AML-193 (cell line): ENCODE results near the gene CST7.

Experiments
- DNase-seq, 2 experiments: peaks; one replicate each; lab custom pipeline; 2025; lab: John Stamatoyannopoulos, UW

The CST7 gene

DNA sequence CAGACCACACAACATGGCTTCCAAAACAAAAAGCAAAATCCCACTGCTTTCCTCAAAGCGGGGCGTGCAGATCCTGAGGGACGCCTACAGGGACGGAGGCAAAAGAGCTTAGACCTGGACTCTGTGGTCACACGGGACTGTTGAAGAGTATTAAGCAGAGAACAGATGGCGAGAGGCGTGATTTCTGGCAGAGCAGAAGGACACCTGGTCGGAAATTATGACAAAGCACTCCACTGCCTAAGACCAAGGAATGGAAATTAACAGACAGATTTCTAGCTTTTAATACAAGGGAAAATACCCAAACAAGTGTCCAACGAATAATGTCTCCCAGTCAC, 15.4 kb downstream of the CST7 start:
- DNase-seq: no peak

DNA sequence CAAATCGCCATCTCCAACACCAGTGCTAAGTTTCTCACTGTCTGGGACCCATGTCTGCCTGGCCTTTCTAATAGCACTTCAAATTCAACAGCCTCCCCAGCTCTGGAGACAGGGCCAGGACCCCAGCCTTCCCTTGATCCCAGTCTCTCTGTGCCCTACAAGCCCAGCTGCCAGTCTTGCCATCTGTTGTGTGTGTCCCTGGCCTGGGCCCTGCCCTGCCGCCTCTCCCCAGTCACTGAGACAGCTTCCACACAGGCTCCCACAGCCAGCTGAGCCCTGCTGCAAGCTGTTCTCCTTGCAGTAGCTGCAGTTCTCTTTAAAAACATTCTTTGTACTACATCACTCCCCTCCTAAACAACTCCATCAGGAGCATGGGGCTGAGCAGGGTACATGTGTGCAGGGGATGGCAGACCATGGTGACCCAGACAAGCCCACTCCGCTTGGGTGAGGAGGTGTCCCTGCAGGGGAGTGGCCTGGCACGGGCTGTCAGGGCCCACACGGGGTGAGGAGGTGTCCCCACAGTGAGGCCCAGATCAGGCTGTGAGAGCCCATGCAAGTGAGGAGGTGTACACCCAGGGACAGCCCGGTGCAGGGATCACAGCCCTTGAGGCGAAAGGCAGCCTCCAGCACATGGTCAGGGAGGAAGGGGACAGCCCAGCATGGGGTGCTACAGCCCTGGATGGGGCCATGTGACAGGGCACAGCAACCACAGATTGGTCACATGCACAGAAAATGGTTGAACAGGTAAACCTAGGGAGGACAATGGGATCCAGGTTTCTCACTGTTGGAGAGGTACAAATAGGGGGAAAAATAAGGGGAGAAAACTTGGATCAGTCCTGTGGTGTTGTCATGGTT, 16.2 kb downstream of the CST7 start:
- no peak for DNase-seq

DNA sequence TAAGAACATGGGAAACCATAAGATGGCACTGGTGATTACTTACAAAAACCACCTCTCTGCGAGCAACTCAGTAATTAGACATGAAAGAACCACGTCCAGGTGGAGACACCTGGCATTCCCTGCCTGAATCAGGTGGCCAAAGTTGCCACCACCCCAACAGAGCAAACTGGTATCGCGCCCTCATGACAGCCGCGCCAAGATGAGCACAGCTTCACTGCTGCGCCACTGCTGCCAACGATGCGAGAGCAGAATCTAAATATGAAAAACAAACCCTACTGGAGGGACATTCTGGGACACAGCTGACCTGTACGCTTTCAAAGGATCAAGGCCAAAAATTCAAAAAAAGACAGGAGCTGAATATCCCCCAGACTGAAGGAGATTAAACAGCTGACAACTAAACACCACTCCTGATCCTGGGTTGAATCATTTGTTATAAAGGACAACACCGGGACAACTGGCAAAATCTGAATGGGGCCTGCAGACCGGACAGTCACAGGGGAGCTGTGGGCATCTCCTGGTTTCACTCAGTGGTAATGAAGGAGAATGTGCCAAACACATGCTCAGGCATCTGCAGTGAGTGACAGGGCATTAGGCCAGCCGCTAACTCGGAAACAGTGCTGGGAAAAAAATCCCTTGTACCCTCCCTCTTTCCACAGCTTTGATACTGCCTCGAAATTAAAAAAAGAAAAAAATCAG, 17.4 kb downstream of the CST7 start:
- no peak for DNase-seq

DNA sequence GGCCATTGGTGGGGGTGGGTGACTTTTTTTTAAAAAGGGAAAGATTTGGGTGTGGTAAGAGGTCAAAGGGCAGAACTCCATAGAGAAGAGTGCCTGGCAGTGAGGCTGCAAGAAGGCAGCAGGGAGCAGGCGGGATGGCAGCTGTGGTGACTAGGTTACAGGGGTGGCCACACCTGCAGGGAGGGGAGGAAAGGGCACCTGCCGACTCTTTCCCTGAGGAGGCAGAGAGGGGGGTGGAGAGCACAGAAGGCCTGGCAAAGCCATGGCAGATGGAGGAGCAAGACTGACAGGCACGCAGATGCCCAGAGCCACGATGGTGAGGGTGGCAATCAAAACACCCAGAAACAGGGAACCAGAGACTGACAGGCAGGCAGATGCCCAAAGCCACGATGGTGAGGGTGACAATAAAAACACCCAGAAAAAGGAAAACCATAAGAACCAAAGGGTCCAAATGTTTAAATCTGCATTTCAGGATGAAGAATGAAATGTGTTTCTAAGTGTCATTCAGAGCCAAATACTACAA, 19.3 kb downstream of the CST7 start:
- DNase-seq: no peak

DNA sequence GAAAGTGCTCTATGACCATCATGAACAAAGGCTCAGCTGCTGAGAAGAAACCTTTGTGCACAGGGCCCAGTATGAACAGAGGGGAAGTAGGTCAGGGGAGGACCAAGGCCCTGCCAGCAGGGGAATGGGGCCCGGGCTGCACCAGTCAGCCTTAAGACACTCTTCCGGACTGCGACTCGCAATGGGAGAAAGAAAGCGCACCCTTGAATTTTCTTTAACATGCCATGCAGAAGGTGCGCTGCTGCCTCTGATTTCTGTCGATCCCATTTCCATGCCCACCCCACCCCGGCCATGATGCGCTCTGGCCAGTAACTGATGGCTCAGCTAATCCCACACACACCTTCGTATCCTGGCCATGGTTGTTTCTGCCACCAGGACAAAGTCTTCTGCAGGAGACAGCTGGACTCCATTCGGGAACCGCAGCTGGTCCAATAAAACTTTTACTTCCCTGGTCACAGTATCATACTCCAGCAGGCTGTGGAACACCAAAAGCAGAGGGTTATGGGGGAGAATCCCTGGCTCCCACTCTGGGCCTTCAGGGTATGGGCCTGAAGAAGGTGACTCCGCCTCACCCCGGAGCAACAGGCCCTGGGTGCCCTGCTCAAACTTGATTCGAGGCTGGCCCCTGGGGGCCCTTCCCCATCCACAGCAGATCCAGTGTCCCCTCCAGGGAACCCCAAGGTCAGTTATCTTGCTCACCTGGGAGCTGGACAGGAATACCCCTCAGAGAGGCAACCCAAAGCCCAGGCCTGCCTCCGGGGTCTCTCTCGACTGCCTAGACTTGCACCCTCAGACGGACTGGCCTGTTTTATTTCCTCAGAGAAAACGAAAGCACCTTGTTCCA, 20.3 kb downstream of the CST7 start:
- no peak for DNase-seq

DNA sequence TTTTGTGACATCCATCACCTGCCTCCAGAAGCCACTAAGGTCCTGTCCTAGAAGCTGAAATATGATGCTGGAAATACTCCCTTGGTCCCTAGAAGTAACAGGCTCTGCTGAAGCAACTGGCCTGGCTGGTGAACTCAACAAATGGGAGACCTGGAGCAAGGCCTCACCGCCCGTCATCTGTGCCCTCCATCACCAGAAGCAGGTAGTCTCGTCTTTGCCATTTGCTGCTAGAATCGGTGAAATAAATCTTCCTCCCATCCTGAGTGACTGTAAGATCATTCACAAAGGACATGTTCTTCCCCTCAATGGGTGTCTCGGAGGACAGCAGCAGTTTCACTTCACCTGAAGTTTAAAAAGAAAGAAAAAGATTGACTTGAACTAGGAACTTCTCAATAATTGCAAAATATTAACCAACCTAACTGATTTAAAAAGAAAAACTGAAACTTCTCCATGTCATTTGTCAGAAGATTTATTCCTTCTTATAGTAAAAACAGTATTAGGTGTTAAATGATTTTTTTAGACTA, 21.0 kb downstream of the CST7 start:
- no peak for DNase-seq

DNA sequence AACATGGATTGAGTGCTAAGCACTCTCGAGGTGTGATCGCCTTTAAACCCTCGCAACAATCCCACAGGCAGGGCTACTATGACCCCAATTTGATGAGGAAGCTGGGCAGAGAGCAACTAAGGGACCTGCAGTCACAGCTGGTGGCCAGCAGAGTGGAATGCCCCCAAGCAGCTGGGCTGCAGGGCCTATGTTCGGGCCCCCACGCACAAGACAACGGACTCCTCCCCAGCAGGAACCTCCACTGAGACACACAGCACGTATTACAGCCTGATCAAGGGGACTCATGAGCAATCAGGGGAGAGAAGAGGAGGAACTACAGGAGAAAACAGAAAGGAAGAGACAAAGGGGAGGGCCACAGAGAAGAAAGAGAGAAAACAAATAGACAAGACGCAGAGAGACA, 21.7 kb downstream of the CST7 start:
- no peak for DNase-seq

DNA sequence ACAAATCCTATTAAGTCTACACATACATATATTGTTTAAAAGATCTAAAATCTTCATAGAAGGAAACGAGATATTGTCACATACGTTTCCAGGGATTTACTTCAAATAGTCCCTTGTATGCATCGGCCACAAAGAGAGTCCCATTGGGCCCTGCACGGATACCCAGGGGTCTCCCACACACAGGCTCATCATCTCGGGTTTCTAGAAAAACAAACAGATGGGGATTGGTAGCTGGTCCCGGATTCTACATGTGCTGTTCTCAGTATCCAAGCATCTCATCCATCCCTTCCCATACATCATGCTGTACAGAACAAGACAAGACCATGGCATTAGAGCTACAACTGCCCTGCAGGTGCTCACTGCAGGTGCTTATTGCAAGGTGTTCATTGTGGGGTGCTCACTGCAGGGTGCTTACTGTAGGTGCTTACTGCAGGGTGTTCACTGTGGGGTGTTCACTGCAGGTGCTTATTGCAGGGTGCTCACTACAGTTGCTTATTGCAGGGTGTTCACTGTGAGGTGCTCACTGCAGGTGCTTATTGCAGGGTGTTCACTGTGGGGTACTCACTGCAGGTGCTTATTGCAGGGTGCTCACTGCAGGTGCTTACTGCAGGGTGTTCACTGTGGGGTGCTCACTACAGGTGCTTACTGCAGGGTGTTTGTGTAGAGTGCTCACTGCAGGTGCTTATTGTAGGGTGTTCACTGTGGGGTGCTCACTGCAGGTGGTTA, 22.5 kb downstream of the CST7 start:
- no peak for DNase-seq

DNA sequence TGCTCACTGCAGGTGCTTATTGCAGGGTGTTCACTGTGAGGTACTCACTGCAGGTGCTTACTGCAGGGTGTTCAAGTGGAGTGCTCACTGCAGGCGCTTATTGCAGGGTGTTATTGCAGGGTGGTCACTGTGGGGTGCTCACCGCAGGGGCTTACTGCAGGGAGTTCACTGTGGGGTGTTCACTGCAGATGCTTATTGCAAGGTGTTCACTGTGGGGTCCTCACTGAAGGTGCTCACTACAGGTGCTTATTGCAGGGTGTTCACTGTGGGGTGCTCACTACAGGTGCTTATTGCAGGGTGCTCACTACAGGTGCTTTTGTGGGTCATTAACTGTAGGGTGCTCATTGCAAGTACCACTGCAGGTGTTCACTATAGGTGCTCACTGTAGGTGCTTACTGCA, 23.3 kb downstream of the CST7 start:
- DNase-seq: no peak

DNA sequence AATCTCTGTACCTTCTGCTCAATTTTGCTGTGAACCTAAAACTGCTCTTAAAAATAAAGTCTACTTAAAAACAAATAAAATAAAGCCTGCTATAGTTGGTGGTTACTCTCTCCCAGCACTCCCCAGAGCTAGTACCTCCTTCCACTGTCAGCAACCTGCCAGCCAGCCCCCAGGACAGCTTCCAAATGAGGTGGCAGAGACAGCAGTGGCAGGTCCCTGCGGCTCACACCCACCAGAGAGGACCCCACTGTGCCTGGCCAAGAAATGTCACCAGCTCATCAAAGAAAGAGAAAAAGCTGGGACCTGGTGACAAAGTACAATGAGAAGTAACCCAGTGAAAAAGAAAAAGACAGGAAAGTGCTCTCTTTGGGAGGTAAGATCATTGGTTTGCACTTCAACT, 28.3 kb downstream of the CST7 start:
- DNase-seq: no peak

DNA sequence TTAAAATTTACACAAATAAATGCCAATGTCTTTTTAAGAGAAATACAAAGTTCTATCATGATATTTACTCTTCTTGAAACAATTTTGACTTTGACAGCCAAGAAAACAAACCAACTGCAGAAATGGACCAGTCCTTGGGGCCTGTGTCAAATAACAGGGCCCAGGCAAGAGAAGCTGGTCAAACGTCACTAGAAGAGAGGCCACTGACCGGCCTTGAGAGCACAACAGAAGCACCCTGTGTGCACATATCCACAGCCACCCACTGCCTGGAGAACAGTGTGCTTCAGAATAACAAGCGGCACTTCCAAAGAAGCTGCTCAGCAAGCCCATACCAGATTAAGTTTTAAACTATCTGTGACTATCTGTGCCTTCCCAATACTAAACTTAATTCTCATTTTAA, 28.7 kb downstream of the CST7 start:
- no peak for DNase-seq

DNA sequence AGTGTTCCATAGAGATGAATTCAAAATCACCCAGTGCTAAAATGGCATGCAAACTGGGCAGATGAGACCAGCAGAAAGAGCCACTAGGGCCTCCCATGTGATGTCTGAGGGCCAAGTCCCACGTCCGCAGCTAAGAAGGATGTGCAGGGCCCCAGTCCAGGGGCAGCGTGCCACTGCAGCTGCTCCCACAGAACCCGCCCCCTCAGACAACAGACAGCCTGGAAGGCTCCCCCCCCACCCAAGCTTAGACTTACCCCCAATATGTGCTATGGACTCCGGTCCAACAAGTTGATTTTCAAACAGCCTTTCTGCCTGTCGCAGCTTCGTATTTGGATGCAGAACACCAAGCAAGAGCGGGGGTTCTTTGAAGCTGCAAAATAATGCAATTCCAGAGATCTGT, 29.4 kb downstream of the CST7 start:
- DNase-seq: no peak

DNA sequence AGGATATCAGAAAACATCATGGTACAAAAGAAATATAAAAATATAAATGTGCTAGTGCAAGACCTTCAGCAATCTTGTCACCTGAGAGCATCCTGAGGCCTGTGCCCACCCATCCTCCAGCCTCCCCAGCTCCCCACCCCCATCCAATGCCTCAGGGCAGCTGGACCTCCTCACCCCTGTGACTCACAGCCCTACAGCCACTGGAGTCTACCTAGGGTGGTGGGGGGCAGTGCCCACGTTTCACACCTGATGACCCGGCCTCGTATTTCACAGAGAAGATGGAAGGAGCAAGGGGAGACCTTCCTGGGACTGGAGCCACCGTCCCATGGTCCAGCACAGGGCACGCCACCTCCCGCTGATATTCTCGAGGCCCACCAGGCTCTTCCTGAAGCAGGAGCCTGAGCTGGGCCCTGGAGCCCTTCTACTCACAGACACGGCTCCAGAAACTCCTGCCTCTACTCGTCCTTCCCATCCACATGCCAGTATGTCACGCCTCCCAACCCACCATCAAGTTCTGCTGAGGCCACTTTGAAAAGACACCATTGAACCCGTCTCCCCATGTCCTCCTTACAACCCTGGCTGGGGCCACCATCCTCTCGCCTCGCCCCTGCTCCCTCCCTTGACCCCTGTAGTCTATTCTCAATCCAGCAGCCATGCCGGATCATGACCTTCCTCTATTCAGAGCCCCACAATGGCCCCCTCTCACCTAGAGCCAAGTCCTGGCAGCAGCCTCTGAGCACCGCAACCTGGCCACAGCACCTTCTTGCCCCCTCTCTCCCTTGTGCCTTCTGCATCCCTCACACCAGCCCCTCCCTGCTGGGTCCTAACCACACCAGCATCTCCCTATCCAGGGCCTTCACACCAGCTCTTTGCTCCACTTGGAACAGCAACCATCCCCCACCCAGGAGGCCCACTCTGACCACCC, 30.2 kb downstream of the CST7 start:
- no peak for DNase-seq

DNA sequence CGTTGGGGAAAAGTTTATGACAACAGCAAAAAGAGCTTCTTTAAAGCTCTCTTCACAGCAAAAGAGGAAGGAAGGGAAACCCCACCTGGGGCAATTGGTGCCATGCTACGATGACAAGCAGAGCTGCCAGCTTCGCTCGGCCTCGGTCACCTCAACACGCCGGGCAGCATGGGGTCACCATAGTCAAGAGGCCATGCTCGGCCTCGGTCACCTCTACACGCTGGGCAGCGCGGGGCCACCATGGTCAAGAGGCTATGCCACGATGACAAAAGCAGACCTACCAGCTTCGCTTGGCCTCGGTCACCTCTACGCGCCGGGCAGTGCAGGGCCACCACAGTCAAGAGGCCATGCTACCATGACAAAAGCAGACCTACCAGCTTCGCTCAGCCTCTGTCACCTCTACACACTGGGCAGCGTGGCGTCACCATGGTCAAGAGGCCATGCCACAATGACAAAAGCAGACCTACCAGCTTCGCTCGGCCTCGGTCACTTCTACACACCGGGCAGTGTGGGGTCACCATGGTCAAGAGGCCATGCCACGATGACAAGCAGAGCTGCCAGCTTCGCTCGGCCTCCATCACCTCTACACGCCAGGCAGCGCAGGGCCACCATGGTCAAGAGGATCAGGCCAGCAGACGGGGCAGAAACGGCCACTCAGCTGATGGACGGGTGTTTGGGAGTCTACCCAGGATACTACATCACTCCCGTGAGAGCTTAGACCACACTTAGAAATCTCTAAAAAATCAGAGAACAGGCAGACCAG, 31.4 kb downstream of the CST7 start:
- no peak for DNase-seq

DNA sequence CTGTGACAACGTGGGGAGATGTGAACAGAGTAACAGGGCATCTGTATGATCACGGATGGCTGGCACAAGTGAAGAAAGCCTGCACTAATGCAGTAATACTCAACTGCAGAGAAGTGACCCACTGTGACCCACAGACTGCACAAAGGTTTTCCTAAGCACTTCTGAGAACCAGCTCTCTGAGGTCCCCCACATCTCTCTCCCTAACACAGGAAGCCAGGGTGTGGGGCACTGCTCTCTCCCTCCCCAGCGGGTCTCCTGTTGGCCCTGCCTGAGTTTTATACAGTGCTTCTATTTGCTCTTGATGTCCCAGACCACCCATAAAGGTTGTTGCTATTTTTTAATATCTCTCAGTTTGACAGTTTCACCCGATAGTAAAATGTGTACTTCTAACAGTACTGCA, 32.2 kb downstream of the CST7 start:
- no peak for DNase-seq

DNA sequence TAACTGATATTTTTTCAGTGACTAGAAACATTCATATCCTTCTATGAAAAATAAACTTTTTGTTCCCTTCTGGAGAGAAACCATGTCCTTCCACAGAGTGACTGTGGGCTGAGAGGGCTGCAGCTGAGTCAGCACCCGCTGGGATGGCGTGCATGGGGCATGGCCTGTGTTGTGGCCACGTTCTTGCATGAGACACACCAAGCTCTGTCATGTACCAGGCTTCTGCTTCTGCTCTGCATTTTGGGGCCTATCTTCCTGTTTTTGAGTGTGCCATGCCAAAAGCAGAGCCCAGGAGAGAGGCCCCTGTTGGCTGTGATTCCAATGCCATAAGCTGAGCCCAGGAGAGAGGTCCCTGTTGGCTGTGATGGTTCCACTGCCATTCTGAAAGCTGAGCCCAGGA, 32.7 kb downstream of the CST7 start:
- no peak for DNase-seq

DNA sequence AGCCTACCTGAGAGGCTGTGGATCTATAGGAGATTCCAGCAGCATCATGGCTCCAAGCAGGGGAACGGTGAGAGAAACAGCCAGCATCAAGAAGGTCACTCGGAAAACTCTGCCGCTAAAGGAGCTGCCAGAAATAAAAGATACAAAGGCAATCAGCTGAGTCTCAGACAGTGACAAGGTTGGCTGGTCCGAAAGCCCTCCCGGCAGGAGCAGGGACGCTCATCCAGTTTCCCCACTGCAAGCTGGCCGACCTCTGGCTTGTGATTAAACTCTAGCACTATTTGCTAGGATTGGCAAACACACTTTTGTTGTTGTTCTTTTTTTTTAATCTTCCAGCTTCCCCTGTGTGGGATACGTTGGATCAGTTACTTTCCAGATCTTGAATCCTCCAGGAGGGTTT, 34.8 kb downstream of the CST7 start:
- DNase-seq: no peak

DNA sequence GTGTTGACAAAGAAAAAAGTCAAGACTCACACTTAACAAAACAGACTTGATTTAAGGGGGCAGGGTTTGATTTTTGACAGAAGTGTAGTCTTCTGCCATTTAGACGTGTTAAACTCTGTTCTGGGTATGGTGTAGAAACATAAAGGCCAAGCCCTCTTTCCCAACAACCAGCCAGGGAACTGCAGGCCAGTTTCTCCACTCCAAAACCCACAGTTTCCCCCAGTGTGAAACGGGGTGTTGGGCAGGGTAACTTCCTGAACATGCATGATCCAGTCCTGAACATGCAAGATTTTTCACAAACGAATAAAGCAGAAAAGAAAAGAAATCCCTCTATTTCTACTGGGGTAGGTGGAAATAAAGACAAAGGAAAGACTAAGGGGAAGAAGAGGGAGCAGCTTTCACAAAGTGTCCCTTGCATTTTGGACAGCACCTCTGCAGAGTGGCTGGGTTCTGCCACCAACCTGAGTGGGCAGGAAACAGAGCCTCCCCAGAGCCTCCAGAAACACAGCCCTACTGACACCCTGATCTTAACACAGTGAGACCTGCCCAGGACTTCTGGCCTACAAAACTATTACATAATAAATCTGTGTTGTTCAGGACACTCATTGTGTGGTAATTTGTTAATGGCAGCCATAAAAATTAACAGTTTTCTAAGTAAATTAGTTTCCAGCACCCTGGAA, 36.0 kb downstream of the CST7 start:
- DNase-seq: peak; percentile 65 to 86

DNA sequence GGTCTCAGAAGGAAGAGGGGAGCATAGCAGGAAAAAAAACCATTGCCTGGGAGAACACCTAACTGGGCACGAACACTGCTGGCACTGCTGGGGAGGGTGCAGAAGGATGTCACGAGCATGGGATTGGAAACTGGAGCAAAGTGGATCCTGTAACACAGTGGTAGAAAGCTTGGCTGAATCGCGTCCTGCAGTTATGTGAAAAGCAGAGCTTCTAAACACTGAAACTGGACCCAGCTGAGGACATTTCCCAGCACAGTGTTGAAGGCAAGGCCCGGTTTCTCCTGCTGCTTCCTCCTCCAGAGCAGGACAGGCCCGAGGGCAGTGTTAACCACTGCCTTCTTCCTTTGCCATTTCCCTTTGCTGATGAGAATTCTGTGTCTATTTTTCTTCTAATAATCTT, 36.7 kb downstream of the CST7 start:
- no peak for DNase-seq
